GM21529 (cell line): ENCODE results near the gene COASY.
"Not testable (repeated sequence)": the region's sequence is repeated elsewhere in the genome, so short reads cannot be mapped to it uniquely, and the experiment has no call there.

Source experiments
- ATAC-seq: cut with Tn5 transposase; IDR thresholded peaks from one replicate; pipeline ENCODE4 v1.9.1; 2021; ENCODE audit not compliant: unreplicated experiment

Gene COASY

GRCh38 chr17:42531455-42532354 is 30.2 kb upstream of the COASY start:
- ATAC-seq = no peak

- no peak for ATAC-seq
Observed at GRCh38 chr17:42535155-42536047, 26.5 kb upstream of the COASY start.

- ATAC-seq = peak; percentile 71
Observed at GRCh38 chr17:42536048-42536371, 25.9 kb upstream of the COASY start, which contains the start of gene NAGLU. Gene NAGLU (plus strand): TSS chr17:42536241. CDS start chr17:42536273, 32 bp downstream.

GRCh38 chr17:42536372-42537155 is 25.4 kb upstream of the COASY start:
- ATAC-seq = peak; percentile 65

- ATAC-seq = no peak
Observed at GRCh38 chr17:42537156-42537805, 24.7 kb upstream of the COASY start.

GRCh38 chr17:42537826-42538451 is 24.0 kb upstream of the COASY start:
- no peak for ATAC-seq

- ATAC-seq = no peak
Observed at GRCh38 chr17:42538482-42538881, 23.5 kb upstream of the COASY start.

- ATAC-seq = not testable (repeated sequence)
Observed at GRCh38 chr17:42540558-42540957, 21.4 kb upstream of the COASY start.

- no peak for ATAC-seq
Observed at GRCh38 chr17:42541041-42541833, 20.7 kb upstream of the COASY start.

GRCh38 chr17:42543190-42544079 is 18.5 kb upstream of the COASY start:
- no peak for ATAC-seq

GRCh38 chr17:42544874-42545283 is 17.1 kb upstream of the COASY start:
- no peak for ATAC-seq

GRCh38 chr17:42545755-42546505 is 16.0 kb upstream of the COASY start:
- ATAC-seq = not testable (repeated sequence)

GRCh38 chr17:42547001-42547461 is 14.9 kb upstream of the COASY start:
- ATAC-seq = no peak

GRCh38 chr17:42547698-42548069 is 14.3 kb upstream of the COASY start:
- no peak for ATAC-seq

GRCh38 chr17:42548070-42548837 is 13.7 kb upstream of the COASY start:
- ATAC-seq = peak; percentile 74

- no peak for ATAC-seq
Observed at GRCh38 chr17:42548993-42549755, 12.8 kb upstream of the COASY start.
